AG20443 (cell line): ENCODE measurements around the gene TMEM94.
"Not testable (repeated sequence)": the region's sequence is repeated elsewhere in the genome, so short reads cannot be mapped to it uniquely, and the experiment has no call there.

Experiments used
- DNase-seq: peaks from one replicate; pipeline ENCODE4 v3.0.0; 2012; ENCODE audit warnings: low spot score, mixed read lengths

TMEM94 gene

DNA sequence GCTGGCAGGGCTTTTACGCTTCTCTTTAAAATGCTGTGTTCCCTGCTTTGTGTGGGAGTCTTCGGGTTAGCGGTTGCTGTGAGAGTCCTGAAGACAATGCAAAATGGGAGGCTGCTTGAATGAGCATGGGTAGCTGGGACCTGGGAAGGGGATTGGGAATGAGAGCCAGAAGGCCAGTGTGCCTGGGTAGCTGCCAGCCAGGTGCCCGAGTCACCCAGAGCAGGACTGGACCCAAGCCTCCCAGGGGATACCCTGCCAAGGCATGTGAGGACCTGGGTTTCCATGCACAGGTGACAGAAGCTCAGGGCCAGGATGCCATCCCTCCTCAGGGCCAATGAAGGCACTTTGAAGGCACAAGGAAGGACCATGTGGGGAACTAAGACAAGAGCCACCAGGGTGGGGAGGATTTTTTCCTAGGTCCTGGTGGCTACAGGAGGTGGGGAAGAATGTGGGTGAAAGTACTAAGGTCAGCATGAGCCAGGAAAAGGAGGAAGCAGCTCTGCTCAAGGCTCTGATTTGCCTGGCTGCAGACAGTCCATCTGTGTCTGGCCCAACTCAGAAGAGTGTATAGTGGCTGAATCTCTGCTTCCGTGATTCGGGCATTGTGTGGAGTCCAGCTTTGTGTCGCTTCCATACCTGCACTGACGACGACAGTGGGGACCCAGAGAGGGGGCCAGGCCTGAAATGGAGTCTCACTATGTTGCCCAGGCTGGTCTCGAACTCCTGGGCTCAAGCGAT, 20.5 kb downstream of the TMEM94 start:
- no peak for DNase-seq

DNA sequence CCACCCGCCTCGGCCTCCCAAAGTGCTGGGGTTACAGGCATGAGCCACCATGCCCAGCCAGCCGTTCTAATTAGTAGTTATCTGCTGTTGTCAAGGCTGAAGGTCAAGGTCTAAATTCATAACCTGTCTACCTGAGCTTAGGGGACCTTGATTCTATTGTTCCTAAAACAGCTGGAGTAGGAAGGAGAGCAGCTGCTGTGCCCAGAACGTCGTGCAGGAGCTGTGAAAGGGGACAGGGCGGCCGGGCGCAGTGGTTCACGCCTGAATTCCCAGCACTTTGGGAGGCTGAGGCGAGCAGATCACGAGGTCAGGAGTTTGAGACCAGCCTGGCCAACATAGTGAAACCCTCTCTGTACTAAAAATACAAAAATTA, 21.0 kb downstream of the TMEM94 start:
- not testable (repeated sequence) for DNase-seq

DNA sequence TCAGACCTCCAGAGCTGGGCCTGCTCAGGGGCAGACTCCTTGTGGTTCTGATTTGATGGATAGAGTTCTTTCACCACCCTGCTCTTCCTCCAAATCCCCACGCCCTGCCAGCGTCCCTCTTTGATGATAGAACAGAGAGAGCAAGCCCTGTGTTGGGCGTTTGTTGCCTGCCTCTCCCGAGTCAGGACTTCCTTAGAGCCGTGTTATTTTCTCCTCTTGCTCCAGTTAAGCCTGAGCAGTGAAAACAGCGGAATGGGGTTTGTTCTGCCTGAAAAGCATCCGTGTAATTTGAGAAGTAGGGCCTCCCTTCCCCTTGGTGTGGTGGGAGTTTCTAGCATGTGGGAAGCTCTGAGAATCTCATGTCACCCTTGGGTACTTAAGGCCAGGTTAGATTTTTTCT, 22.1 kb downstream of the TMEM94 start:
- no peak for DNase-seq

DNA sequence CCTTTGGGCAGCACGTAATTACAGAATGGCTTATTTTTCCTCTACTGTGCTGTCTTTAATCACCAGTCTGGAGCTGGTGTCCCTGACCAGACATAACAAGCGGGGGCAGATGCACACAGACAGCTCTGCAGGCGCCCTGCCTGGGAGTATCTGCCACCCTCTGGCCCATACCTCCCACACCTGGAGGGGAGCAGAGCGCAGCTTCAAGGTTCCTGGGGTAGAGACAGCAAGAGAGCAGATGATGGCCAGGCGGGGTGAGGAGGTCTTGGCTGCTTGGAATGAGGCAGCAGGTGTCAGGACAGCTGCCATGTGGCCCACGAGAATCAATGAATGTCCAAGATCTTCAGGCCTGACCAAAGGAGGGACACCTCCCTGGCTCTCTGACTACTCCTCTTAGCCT, 23.8 kb downstream of the TMEM94 start:
- no peak for DNase-seq

DNA sequence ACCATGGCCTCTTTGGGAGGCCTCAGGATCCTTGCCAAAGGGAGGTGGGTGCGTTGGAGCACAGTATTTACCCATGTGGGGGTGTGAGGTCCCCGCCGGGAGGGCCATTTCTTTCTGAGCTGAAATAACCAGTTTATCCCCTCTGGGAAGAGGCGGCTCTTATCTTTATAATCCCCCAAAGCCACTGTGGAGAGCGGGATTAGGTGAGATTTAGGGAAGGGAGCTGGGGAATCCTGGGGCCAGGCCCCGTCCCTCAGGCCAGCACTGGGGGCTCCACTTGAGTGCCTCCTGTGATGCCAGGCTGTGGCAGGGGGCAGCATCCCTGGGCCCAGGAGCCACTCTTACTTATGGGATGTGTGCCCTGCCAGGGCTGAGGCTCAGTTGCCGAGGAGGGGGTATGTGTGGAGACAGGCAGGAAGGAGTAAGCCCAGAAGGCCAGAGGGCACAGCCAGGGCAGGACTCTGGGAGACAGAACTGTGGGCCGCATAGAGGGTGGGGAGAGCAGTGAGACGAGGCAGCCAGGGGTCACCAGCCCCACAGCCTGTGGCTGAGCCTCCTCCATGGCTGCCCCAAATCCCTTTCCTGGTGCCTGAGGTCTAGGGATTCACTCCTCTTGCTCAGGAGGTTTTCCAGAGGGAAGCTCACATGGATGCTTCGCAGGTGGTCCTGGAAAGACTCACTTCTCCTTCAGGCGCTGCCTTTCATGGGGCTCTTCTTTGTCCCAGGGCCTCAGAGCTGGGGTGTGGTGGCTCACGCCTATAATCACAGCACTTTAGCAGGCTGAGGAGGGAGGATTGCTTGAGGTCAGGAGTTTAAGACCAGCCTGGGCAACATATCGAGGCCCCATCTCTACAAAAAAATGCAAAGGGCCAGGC, 25.0 kb downstream of the TMEM94 start:
- DNase-seq = no peak

DNA sequence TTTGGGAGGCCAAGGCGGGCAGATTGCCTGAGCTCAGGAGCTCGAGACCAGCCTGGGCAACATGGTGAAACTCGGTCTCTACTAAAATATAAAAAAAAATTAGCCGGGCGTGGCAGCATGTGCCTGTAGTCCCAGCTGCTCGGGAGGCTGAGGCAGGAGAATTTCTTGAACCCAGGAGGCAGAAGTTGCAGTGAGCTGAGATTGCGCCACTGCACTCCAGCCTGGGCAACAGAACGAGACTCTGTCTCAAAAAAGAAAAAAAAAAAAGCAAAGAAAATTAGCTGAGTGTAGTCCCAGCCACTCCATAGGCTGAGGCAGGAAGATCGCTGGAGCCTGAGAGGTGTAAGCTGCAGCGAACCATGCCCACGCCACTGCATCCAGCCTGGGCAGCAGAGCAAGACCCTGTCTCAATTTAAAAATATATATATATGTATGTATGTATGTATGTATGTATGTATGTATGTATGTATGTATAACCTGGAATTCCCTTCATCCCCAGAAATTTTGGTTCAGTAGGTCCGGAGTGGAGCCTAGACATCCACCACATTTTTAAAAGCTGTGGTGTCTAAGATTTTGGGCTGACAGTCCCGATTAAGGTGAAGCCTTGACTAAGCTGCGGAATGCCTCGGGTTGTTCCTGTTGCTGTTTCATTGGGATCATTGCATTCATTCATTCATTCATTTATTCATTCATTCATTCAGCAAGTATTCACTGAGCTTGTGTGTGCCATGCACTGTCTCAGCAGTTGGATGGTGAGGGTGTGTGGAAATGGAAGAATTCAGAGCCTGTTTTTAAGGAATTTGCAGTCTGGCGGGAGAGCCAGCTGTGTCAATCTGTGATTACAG, 25.9 kb downstream of the TMEM94 start:
- no peak for DNase-seq

DNA sequence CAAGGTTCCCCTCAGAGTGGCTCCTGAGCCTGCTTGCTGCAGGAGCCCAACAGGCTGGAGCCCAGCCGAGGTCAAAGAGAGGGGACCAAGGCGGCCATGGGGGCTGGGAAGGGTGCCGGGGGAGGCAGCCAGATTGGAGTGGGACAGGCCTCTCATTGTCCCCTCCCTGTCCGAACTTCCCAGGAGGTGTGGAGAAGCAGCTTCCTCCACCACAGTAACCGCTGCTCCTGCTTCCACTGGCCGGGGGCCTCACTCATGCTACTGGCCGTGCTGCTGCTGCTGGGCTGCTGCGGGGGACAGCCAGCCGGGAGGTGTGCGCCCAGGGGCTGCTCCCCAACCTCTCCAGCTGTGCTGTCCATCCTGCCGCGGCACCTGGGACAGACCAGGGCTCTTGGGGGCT, 29.3 kb downstream of the TMEM94 start:
- no peak for DNase-seq

DNA sequence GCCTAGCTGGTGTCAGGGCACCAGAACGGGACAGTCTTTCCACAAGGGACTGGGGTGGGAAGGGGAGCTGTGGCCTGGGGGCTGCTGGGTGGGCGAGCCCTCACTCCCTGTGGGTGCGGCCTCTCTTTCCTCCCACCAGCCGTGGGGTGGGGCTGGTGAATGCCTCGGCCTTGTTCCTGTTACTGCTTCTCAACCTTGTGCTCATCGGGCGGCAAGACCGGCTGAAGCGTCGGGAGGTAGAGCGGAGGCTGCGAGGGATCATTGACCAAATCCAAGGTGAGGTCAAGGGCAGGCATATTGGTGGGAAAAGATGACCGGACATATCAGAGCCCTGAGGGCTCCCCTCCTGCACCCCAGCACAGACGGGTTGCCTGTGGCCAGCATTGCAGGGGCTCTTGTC, 29.7 kb downstream of the TMEM94 start:
- DNase-seq = no peak

DNA sequence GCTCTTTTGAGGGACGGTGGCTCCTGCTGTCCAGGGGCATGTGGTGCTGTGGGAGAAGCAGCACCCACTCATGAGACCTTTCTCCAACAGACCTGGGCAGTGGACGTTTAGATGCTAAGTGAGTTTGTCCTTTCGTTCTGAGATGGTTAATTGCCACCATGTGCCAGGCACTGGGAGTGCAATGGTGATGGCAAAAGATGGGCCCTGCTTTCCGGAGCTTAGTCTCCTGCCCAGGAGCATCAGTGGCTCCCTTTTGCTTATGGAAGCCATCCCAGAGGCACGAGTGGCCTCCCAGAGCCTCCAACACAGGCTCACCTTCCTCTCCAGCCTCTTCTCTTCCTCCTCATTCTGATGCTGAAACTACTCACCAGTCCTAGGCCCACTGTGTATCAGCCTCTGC, 30.5 kb downstream of the TMEM94 start:
- DNase-seq = no peak

DNA sequence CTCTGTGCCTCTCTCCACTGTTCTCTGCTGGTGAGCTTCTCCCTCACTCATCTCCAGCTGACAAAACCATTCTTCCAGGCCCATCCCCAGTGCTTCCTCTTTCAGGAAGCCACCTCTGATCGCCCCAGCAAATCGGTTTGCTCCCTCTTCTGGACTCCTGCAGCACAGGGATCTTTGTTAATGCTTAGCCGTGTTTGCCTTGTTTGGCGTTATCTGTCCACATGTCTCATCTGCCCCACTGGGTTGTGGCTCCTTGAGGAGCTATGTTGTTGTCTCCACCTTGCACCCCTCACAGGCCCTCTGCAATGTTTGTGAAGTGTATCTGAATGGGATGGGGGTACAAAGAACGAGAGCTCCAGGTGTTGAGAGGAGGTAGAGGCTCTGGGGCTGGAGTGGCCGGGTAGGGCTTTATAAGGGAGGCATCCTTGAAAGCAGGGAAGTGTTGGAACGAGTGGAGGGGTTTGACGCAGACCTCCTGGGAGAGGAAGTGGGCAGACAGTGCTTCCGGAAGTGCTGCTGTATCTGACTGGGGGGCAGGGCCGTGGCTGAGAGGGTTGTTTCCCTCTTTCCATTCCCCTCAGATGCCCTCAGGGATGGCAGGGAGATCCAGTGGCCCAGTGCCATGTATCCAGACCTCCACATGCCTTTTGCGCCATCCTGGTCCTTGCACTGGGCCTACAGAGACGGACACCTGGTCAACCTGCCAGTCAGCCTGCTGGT, 31.1 kb downstream of the TMEM94 start:
- no peak for DNase-seq

DNA sequence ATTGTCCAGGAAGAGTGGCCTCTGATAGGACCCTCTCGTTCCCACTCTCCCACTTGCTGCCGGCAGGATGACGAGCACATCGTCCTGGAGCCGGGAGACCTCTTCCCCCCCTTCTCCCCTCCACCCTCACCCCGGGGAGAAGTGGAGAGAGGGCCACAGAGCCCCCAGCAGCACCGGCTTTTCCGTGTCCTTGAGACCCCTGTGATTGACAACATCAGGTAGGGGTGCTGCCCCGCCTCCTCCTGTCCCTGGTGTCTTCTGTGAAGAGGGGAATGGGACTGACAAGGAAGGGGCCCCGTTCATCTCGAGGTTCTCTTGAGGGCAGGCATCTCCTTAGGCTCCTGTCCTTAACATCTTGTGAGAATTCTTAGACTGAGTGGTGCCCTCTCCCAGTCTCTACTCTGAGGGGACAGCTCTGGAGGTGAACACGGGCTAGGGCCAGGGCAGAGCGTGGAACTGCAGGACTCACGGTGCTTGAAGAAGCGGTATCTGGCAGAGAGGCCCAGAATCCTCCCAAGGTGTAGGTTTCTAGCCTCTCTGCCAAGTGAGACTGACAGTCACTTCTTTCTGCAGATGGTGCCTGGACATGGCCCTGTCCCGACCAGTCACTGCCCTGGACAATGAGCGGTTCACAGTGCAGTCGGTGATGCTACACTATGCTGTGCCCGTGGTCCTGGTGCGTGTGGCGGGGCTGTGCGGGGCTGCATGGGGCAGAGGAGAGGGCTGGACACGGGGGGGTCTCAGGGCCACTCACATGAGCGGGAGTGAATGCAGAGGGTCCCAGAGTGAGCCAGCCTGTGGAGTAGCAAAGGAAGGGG, 32.5 kb downstream of the TMEM94 start:
- DNase-seq = no peak

DNA sequence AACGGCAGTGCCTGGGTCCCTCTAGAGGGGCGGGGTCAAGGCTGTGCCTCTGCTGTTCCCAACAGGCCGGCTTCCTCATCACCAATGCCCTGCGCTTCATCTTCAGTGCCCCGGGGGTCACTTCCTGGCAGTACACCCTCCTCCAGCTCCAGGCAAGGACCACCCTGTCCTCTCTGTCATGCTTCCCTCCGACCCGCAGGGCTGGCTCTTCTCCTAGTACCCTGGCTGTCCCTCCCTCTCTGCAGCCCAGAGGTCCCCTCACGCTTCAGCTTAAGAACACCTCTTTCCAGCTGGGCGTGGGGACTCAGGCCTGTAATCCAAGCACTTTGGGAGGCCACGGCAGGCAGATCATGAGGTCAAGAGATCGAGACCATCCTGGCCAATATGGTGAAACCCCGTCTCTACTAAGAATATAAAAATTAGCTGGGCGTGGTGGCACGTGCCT, 33.1 kb downstream of the TMEM94 start:
- DNase-seq = no peak

DNA sequence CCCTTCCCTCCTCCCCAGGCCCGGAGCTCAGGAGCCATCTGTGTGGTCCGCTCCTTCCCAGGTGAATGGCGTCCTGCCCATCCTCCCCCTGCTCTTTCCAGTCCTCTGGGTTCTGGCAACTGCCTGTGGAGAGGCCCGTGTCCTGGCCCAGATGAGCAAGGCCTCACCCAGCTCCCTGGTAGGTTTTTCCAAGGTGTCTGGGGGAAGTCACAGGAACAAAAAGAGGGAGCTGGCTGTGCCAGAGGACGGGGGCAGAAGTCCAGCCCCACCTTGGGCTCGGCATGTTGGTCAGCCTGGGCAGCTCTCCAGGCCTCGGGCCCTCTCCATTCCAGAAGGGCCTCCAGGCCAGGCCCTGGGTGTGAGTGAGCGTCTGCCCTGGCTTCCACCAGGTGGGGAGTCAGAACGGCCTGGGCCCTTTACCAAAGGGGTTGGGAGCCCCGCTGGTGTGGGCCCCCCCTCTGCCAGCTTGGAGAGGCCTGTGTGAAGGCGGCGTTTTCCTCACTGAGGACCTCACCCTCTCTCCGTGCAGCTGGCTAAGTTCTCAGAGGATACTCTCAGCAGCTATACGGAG, 33.8 kb downstream of the TMEM94 start:
- DNase-seq = no peak

DNA sequence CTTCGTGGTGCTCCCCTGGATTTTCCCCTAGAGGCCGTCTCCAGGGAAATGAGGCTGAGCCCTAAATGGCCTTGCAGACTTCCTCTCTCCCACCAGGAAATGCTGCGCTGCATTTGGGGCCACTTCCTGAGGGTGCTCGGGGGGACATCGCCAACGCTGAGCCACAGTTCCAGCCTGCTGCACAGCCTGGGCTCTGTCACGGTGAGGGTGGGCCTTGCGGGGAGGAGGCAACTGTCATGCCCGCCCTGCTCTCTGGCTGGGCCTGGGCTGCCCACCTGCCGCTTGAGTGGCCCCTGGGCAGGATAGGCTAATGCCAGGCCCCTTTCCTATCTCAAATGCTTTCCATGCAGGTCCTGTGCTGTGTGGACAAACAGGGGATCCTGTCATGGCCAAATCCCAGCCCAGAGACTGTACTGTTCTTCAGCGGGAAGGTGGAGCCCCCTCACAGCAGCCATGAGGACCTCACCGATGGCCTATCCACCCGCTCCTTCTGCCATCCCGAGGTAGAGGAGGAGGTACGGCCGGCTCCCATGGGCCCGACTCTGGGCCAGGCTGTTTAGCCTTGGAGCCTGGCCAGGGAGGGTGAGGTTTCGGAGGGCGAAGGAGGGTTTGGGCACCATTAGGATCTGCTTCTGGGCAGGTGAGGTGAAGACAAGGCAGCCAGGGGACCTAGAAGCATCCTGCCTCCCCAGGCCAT, 34.7 kb downstream of the TMEM94 start:
- no peak for DNase-seq

DNA sequence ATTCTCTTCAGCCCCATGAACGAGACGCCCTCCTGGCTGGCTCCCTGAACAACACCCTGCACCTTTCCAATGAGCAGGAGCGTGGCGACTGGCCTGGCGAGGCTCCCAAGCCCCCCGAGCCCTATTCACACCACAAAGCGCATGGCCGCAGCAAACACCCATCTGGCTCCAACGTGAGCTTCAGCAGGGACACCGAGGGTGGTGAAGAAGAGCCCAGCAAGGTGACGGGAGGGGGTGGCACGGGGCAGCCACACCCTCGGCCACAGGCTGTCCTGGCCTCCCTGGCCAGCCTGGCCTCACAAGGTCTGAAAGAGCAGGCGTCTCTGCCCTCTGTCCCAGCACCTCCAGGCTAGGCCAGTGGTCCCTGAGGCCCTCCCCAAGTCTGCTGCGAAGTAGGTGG, 35.2 kb downstream of the TMEM94 start:
- DNase-seq = no peak

DNA sequence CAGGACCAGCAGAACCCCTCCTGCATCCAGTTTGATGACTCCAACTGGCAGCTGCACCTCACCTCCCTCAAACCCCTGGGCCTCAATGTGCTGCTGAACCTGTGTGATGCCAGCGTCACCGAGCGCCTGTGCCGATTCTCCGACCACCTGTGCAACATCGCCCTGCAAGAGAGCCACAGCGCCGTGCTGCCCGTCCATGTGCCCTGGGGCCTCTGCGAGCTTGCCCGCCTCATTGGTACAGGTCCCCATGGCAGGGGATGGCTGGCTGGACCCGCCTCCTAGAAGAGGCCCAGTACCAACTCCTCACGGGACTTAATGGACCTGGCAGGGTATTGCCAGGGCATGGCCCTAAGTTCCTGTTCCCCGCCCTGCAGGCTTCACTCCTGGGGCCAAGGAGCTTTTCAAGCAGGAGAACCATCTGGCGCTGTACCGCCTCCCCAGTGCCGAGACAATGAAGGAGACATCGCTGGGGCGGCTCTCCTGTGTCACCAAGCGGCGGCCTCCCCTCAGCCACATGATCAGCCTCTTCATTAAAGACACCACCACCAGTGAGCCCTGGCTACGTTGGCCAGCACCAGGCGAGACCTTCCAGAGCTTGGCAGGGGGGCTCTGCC, 36.2 kb downstream of the TMEM94 start:
- DNase-seq = no peak

DNA sequence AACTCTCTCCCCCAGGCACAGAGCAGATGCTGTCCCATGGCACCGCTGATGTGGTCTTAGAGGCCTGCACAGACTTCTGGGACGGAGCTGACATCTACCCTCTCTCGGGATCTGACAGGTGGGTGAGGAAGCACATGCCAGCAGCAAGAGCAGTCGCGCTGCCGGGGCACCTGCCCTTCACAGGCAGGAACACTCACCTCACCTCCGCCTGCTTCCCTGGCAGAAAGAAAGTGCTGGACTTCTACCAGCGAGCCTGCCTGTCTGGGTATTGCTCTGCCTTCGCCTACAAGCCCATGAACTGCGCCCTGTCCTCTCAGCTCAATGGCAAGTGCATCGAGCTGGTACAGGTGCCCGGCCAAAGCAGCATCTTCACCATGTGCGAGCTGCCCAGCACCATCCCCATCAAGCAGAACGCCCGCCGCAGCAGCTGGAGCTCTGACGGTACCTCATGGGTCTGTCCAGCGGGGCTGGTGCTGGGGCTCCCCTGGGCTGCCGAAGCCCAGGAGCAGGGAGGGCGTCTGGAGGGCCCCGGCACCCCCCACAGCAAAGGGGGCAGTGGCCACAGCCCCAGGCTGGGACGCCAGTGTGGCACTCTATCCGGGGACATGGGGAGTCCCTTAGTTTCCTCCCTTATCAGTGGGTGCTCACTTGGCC, 37.2 kb downstream of the TMEM94 start:
- no peak for DNase-seq

DNA sequence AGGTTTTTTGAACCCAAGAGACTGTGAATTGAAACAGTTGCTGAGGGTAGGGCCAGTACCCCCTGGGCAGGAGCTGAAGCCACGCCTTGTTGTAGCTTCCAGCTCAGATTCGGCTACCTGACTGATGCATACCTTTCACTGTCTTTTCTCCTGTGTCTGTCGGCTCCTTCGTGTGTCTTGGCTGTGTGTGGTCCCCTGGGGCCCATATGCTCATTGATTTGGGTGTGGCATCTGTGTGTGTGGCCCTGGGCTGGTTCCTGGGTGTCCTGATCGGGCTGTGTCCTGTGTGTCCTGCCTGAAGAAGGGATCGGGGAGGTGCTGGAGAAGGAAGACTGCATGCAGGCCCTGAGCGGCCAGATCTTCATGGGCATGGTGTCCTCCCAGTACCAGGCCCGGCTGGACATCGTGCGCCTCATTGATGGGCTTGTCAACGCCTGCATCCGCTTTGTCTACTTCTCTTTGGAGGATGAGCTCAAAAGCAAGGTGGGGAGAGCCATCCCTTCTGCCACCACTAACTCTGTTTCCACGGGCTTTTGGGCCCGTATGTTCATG, 38.0 kb downstream of the TMEM94 start:
- no peak for DNase-seq

DNA sequence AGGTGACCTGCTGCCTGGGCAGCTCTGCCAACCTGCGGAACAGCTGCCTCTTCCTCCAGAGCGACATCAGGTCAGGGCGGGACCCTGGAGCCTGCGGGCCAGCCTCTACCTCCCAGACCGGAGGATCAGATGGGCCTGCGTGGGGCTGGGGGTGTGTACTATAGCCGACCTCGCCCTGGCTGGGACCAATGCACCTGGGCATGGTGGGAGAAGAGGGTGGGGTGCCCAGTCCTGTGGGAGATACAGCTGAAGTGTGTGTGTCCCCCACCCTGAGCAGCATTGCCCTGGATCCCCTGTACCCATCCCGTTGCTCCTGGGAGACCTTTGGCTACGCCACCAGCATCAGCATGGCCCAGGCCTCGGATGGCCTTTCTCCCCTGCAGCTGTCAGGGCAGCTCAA, 39.6 kb downstream of the TMEM94 start:
- DNase-seq = no peak
